WTC11 (cell line): Measurements from ENCODE around the gene SLC22A9.

Source experiments
- CBFB ChIP-seq: sonication (generic); formaldehyde crosslinking; IDR thresholded peaks from 2 replicates; pipeline ENCODE4 v1.8.1; 2022; ENCODE audit warnings: mild to moderate bottlenecking, low read depth, missing genetic modification reagents
- NFYB ChIP-seq: sonication (generic); formaldehyde crosslinking; conservative IDR thresholded peaks from 2 replicates; pipeline ENCODE4 v1.8.0; 2022; ENCODE audit warnings: low read depth, missing genetic modification reagents
- RELA ChIP-seq: sonication (generic); formaldehyde crosslinking; IDR thresholded peaks from 2 replicates; pipeline ENCODE4 v1.8.1; 2022; ENCODE audit warnings: missing genetic modification reagents, mild to moderate bottlenecking, borderline replicate concordance
- SP1 ChIP-seq: sonication (generic); formaldehyde crosslinking; conservative IDR thresholded peaks from 2 replicates; pipeline ENCODE4 v1.8.1; 2022; ENCODE audit warnings: missing genetic modification reagents
- TP53 ChIP-seq: sonication (generic); formaldehyde crosslinking; IDR thresholded peaks from 2 replicates; pipeline ENCODE4 v1.8.1; 2023; ENCODE audit warnings: mild to moderate bottlenecking, missing genetic modification reagents
- TF ChIP-seq, protein P1 (sequence below): fragments of 200-600 bp; IDR thresholded peaks from 2 replicates; pipeline ENCODE4 v1.8.0; 2022; ENCODE audit warnings: antibody characterized with exemption
- TF ChIP-seq, protein P2 (sequence below): sonication (generic); formaldehyde crosslinking; conservative IDR thresholded peaks from 2 replicates; pipeline ENCODE4 v1.8.1; 2022; ENCODE audit warnings: mild to moderate bottlenecking, missing genetic modification reagents
- TF ChIP-seq, protein P3 (sequence below): sonication (generic); formaldehyde crosslinking; IDR thresholded peaks from 2 replicates; pipeline ENCODE4 v1.8.0; 2022; ENCODE audit warnings: missing genetic modification reagents

DNA sequence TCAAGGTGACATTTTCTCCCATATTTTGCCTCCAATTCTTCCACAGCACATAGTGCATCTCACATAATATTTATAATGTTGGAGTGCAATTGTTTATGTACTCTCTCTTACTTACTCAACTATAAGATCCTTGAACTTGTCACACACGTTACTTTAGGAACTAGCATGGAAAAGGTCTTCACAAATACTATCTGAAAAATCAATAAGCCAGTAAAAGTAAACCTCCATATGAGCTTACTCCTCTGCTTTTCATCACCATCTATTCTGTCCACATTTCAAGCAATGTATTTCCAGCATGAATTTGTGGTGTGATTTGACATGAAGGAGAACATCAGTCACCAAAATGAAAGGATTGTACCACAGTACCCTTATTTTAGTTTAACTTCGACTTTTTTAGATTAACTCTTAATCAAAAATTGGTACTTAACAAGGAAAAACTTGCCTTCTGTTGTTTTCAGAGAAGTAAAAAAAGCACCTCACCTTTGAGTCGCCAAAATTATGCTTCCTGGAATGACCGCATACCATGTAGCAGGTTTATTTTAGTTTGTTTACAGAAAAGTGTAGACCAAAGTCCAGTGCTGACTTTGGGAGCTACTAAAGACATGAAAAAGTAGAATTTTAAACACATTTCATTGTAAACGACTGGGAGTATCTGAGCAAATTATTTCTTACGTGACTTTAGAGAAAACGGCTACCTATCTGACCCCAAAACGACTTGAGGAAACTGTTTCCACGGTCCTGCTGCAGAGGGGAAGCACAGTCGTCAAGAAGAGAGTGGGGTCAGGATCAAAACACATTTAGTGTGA, at the start of gene SLC22A9:
- TF ChIP-seq, protein P1, sequence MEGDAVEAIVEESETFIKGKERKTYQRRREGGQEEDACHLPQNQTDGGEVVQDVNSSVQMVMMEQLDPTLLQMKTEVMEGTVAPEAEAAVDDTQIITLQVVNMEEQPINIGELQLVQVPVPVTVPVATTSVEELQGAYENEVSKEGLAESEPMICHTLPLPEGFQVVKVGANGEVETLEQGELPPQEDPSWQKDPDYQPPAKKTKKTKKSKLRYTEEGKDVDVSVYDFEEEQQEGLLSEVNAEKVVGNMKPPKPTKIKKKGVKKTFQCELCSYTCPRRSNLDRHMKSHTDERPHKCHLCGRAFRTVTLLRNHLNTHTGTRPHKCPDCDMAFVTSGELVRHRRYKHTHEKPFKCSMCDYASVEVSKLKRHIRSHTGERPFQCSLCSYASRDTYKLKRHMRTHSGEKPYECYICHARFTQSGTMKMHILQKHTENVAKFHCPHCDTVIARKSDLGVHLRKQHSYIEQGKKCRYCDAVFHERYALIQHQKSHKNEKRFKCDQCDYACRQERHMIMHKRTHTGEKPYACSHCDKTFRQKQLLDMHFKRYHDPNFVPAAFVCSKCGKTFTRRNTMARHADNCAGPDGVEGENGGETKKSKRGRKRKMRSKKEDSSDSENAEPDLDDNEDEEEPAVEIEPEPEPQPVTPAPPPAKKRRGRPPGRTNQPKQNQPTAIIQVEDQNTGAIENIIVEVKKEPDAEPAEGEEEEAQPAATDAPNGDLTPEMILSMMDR, result no peak
- TF ChIP-seq, protein P2, sequence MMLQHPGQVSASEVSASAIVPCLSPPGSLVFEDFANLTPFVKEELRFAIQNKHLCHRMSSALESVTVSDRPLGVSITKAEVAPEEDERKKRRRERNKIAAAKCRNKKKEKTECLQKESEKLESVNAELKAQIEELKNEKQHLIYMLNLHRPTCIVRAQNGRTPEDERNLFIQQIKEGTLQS (CRISPR knock-in tag), result no peak
- TF ChIP-seq NFYB (no peak), TP53 (CRISPR knock-in tag) (no peak), RELA (CRISPR knock-in tag) (no peak), CBFB (CRISPR knock-in tag) (no peak), SP1 (CRISPR knock-in tag) (no peak)
- TF ChIP-seq, protein P3, sequence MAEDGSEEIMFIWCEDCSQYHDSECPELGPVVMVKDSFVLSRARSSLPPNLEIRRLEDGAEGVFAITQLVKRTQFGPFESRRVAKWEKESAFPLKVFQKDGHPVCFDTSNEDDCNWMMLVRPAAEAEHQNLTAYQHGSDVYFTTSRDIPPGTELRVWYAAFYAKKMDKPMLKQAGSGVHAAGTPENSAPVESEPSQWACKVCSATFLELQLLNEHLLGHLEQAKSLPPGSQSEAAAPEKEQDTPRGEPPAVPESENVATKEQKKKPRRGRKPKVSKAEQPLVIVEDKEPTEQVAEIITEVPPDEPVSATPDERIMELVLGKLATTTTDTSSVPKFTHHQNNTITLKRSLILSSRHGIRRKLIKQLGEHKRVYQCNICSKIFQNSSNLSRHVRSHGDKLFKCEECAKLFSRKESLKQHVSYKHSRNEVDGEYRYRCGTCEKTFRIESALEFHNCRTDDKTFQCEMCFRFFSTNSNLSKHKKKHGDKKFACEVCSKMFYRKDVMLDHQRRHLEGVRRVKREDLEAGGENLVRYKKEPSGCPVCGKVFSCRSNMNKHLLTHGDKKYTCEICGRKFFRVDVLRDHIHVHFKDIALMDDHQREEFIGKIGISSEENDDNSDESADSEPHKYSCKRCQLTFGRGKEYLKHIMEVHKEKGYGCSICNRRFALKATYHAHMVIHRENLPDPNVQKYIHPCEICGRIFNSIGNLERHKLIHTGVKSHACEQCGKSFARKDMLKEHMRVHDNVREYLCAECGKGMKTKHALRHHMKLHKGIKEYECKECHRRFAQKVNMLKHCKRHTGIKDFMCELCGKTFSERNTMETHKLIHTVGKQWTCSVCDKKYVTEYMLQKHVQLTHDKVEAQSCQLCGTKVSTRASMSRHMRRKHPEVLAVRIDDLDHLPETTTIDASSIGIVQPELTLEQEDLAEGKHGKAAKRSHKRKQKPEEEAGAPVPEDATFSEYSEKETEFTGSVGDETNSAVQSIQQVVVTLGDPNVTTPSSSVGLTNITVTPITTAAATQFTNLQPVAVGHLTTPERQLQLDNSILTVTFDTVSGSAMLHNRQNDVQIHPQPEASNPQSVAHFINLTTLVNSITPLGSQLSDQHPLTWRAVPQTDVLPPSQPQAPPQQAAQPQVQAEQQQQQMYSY (CRISPR knock-in tag), result no peak
